Left ventricle myocardium inferior (tissue), 1 donor: Measurements from ENCODE around the gene SNX19. TPM values are rescaled to one million over a fixed set of nuclear protein-coding genes. Genes with fewer than 3 reads are reported as not detected.
A peak's percentile ranks its signal among the peaks of the same experiment; 100 is the strongest.

Source experiments
- DNase-seq: peaks from one replicate; pipeline ENCODE4 v3.0.0-alpha.2; 2020
- H3K27ac ChIP-seq: fragments of 200-600 bp; replicated peaks from 2 replicates; pipeline ENCODE4 v1.8.0; 2021
- H3K27me3 ChIP-seq: fragments of 200-600 bp; 2 replicates; pipeline ENCODE4 v1.8.0; 2021; ENCODE audit warnings: low read depth
- H3K36me3 ChIP-seq: fragments of 200-600 bp; 2 replicates; pipeline ENCODE4 v1.8.0; 2021
- H3K4me1 ChIP-seq: fragments of 200-600 bp; 2 replicates; pipeline ENCODE4 v1.8.0; 2021
- H3K4me3 ChIP-seq: fragments of 200-600 bp; 2 replicates; pipeline ENCODE4 v1.8.0; 2021; ENCODE audit warnings: mild to moderate bottlenecking, moderate library complexity
- H3K9me3 ChIP-seq: fragments of 200-600 bp; replicated peaks from 2 replicates; pipeline ENCODE4 v1.8.0; 2021
- CTCF ChIP-seq: fragments of 200-600 bp; IDR thresholded peaks from 2 replicates; pipeline ENCODE4 v1.8.0; 2021; ENCODE audit warnings: antibody characterized with exemption, mild to moderate bottlenecking, borderline replicate concordance
- intact Hi-C: fragments of 100-400 bp; cut with micrococcal nuclease; formaldehyde crosslinking; loops from one replicate; pipeline ENCODE4 v1.11.0; 2022
- total RNA-seq: library from RNA; stranded (reverse); fragmentation: NEBNext Ultra II Directional; extraction: Animal tissue kit (Norgen Biotek cat#: 25700); gene quantifications from one replicate; pipeline ENCODE4 v1.2.1, GENCODE V29; 2021
- donor health status: DM: no; HTN: yes; CAD: no; lungs with severe emphysema.

The SNX19 gene
- total RNA-seq, 1 donor from 2014 or later = 56.0 TPM

- H3K9me3 ChIP-seq = peaks cover 12% of the 10 kb centered on the region
- H3K36me3 ChIP-seq = no peaks in the 10 kb centered on the region
- no peak overlapping the region for H3K4me3 ChIP-seq
- no peaks in the 10 kb centered on the region for H3K27me3 ChIP-seq
- DNase-seq = no peak
- H3K4me1 ChIP-seq = no peaks in the 10 kb centered on the region
- intact Hi-C loops = no loop called here
- H3K27ac ChIP-seq = no peak overlapping the region
- no peak for TF ChIP-seq CTCF
Observed at GRCh38 chr11:130842001-130842400, 74.3 kb downstream of the SNX19 start.

- no peak for TF ChIP-seq CTCF
- H3K4me1 ChIP-seq = no peaks in the 10 kb centered on the region
- H3K27me3 ChIP-seq = no peaks in the 10 kb centered on the region
- no peaks in the 10 kb centered on the region for H3K36me3 ChIP-seq
- peaks cover 14% of the 10 kb centered on the region for H3K9me3 ChIP-seq
- peak overlapping the region; percentile 27 for H3K27ac ChIP-seq
- no peak overlapping the region for H3K4me3 ChIP-seq
- intact Hi-C loops = no loop called here
- no peak for DNase-seq
Observed at GRCh38 chr11:130840679-130841078, 75.6 kb downstream of the SNX19 start.

- Histone ChIP-seq H3K36me3 (no peaks in the 10 kb centered on the region), H3K9me3 (peaks cover 14% of the 10 kb centered on the region), H3K27ac (peak overlapping the region; percentile 27), H3K4me3 (no peak overlapping the region), H3K4me1 (no peaks in the 10 kb centered on the region), H3K27me3 (no peaks in the 10 kb centered on the region)
- DNase-seq = no peak
- intact Hi-C loops = no loop called here
- TF ChIP-seq CTCF = no peak
Observed at GRCh38 chr11:130839981-130840666, 76.2 kb downstream of the SNX19 start.

- intact Hi-C loops = no loop called here
- no peak for TF ChIP-seq CTCF
- Histone ChIP-seq H3K36me3 (no peaks in the 10 kb centered on the region), H3K27ac (no peak overlapping the region), H3K4me3 (no peak overlapping the region), H3K9me3 (peaks cover 14% of the 10 kb centered on the region), H3K4me1 (no peaks in the 10 kb centered on the region), H3K27me3 (no peaks in the 10 kb centered on the region)
- no peak for DNase-seq
Observed at GRCh38 chr11:130837194-130837593, 79.1 kb downstream of the SNX19 start.

GRCh38 chr11:130834886-130835285 is 81.4 kb downstream of the SNX19 start:
- Histone ChIP-seq H3K27me3 (no peaks in the 10 kb centered on the region), H3K4me1 (peaks cover 20% of the 10 kb centered on the region), H3K9me3 (peaks cover 14% of the 10 kb centered on the region), H3K4me3 (no peak overlapping the region), H3K27ac (no peak overlapping the region), H3K36me3 (no peaks in the 10 kb centered on the region)
- intact Hi-C loops = no loop called here
- DNase-seq = no peak
- TF ChIP-seq CTCF = no peak
